ENCODE measurements around the gene SCNM1. TPM values are rescaled to one million over a fixed set of nuclear protein-coding genes. Genes with fewer than 3 reads are reported as not detected.
A peak's percentile ranks its signal among the peaks of the same experiment; 100 is the strongest.
"Not testable (repeated sequence)": the region's sequence is repeated elsewhere in the genome, so short reads cannot be mapped to it uniquely, and the experiment has no call there.

The SCNM1 gene
- total RNA-seq, 1 donor from 2014 or later = 40.7 TPM

GRCh38 chr1:151187205-151187604 is 21.3 kb downstream of the SCNM1 start:
- TF ChIP-seq CTCF (IDR thresholded peaks at IDR 0.05) = no peak
- peaks cover 20% of the 10 kb centered on the region for H3K36me3 Mint-ChIP-seq (ENCODE audit: low read depth)
- no peaks in the 10 kb centered on the region for H3K9me3 Mint-ChIP-seq (ENCODE audit: low read depth)
- H3K4me3 Mint-ChIP-seq (ENCODE audit: unreplicated experiment) = no peak overlapping the region
- H3K27ac Mint-ChIP-seq (ENCODE audit: unreplicated experiment) = no peak overlapping the region
- DNase-seq (ENCODE audit: low spot score) = no peak
- no peaks in the 10 kb centered on the region for H3K27me3 Mint-ChIP-seq (ENCODE audit: low read depth)
- peaks cover 29% of the 10 kb centered on the region for H3K4me1 Mint-ChIP-seq (ENCODE audit: low read depth)

- not testable (repeated sequence) for H3K9me3 Mint-ChIP-seq (ENCODE audit: low read depth); DNase-seq (ENCODE audit: low spot score); H3K27me3 Mint-ChIP-seq (ENCODE audit: low read depth)
- H3K36me3 Mint-ChIP-seq (ENCODE audit: low read depth) = peaks cover 11% of the 10 kb centered on the region
- peak overlapping the region; percentile 54 for H3K27ac Mint-ChIP-seq (ENCODE audit: unreplicated experiment)
- peaks cover 29% of the 10 kb centered on the region for H3K4me1 Mint-ChIP-seq (ENCODE audit: low read depth)
- H3K4me3 Mint-ChIP-seq (ENCODE audit: unreplicated experiment) = peak overlapping the region; percentile 99
These were observed 22.7 kb downstream of the SCNM1 start for GRCh38 chr1:151188667-151189066.

GRCh38 chr1:151189637-151190445 is 23.9 kb downstream of the SCNM1 start, which contains the start of gene VPS72:
Gene VPS72, minus strand, starts transcription at chr1:151190197. Its CDS starts 76 bp downstream, at chr1:151190121.
- Mint-ChIP-seq H3K4me3 (ENCODE audit: unreplicated experiment) (peak within 1 kb of the TSS; percentile 99), H3K36me3 (ENCODE audit: low read depth) (peaks cover 5% of the 10 kb centered on the region), H3K27ac (ENCODE audit: unreplicated experiment) (peak within 1 kb of the TSS; percentile 100), H3K4me1 (ENCODE audit: low read depth) (peaks cover 29% of the 10 kb centered on the region), H3K27me3 (ENCODE audit: low read depth) (no peaks in the 10 kb centered on the region), H3K9me3 (ENCODE audit: low read depth) (no peaks in the 10 kb centered on the region)
- DNase-seq (ENCODE audit: low spot score) = peak; percentile 96
- peak; percentile 34 for TF ChIP-seq CTCF (IDR thresholded peaks at IDR 0.05)

GRCh38 chr1:151192047-151192446 is 26.1 kb downstream of the SCNM1 start:
- Mint-ChIP-seq H3K36me3 (ENCODE audit: low read depth) (no peaks in the 10 kb centered on the region), H3K27ac (ENCODE audit: unreplicated experiment) (no peak overlapping the region), H3K4me1 (ENCODE audit: low read depth) (peaks cover 38% of the 10 kb centered on the region), H3K27me3 (ENCODE audit: low read depth) (no peaks in the 10 kb centered on the region), H3K4me3 (ENCODE audit: unreplicated experiment) (no peak overlapping the region), H3K9me3 (ENCODE audit: low read depth) (no peaks in the 10 kb centered on the region)
- no peak for TF ChIP-seq CTCF (IDR thresholded peaks at IDR 0.05)
- peak; percentile 3 for DNase-seq (ENCODE audit: low spot score)

- no peaks in the 10 kb centered on the region for H3K36me3 Mint-ChIP-seq (ENCODE audit: low read depth)
- no peak overlapping the region for H3K27ac Mint-ChIP-seq (ENCODE audit: unreplicated experiment)
- peaks cover 41% of the 10 kb centered on the region for H3K4me1 Mint-ChIP-seq (ENCODE audit: low read depth)
These were observed 27.4 kb downstream of the SCNM1 start for GRCh38 chr1:151193304-151193703.

More at GRCh38 chr1:151193304-151193703, 27.4 kb downstream of the SCNM1 start:
- no peak for TF ChIP-seq CTCF (IDR thresholded peaks at IDR 0.05)
- H3K9me3 Mint-ChIP-seq (ENCODE audit: low read depth) = no peaks in the 10 kb centered on the region
- DNase-seq (ENCODE audit: low spot score) = no peak
- no peak overlapping the region for H3K4me3 Mint-ChIP-seq (ENCODE audit: unreplicated experiment)
- no peaks in the 10 kb centered on the region for H3K27me3 Mint-ChIP-seq (ENCODE audit: low read depth)

Measured in chondrocyte (in vitro differentiated cells).